ENCODE results near the gene MAP2K7.

The MAP2K7 gene

DNA sequence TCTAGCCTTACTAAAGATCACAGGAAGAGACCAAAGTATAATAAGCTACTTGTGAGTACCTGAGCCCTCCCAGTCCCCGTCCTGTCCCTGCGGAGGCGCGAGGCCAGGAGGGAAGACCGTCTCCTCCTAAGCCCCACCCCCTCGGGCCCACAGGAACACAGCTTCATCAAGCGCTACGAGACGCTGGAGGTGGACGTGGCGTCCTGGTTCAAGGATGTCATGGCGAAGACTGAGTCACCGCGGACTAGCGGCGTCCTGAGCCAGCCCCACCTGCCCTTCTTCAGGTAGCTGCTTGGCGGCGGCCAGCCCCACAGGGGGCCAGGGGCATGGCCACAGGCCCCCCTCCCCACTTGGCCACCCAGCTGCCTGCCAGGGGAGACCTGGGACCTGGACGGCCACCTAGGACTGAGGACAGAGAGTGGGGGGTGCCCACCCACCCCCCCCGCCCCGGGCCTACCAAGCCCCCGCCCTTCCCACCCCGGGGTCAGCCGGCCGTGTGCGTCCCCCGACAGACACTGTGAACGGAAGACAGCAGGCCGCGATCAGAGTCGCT is 8.5 kb downstream of the MAP2K7 start:
- TF ChIP-seq, protein P1, sequence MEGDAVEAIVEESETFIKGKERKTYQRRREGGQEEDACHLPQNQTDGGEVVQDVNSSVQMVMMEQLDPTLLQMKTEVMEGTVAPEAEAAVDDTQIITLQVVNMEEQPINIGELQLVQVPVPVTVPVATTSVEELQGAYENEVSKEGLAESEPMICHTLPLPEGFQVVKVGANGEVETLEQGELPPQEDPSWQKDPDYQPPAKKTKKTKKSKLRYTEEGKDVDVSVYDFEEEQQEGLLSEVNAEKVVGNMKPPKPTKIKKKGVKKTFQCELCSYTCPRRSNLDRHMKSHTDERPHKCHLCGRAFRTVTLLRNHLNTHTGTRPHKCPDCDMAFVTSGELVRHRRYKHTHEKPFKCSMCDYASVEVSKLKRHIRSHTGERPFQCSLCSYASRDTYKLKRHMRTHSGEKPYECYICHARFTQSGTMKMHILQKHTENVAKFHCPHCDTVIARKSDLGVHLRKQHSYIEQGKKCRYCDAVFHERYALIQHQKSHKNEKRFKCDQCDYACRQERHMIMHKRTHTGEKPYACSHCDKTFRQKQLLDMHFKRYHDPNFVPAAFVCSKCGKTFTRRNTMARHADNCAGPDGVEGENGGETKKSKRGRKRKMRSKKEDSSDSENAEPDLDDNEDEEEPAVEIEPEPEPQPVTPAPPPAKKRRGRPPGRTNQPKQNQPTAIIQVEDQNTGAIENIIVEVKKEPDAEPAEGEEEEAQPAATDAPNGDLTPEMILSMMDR (IDR thresholded peaks at IDR 0.05; ENCODE audit: extremely low read depth, insufficient read depth, missing control alignments), result no peak
- DNase-seq (ENCODE audit: low spot score), result no peak
- in situ Hi-C loops (cut with MboI; ENCODE audit: low pct_unique_long_range_greater_than_20kb, low sequenced_read_pairs, unreplicated experiment), result no loop called here

DNA sequence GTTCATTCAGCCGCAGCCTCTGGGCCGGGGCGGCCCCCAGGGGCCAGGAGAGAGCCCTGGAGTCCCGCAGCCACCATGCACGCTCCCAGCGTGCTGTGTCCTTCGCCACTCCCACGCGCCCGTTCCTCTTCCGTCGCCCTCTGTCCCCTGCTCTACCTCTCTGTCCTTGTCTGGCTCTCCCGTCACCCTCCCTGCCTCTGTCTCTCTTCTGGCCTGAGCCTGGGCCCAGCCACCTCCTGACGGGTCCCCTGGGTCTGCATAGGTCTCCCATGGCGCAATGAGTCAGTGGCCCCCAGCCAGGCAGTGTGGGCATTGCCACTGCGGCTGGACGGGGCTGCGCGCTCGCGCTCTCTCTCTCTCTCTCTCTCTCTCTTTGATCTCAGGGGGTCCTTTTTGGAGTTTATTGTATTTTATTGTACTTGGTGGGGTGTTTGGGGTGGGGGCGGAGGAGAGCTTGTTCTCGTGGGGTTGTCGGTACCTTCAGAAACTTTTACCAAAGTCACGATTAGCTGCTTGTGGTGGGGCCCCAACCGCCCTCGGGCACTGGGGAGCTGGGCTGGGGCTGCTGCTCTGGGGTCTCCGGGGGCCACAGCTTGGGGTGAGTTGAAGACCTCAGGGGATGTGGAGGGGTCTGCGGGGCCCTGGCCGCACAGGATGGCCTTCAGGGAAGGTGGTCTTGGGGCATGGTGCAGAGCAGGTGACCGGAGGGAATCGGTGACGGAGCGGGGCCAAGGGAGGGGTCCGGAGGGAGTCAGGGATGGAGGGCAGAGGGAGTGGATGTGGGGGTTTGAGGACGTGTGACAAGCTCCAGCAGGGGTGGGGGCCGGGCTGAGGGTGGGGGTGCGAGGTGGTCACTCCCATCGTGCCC is 9.3 kb downstream of the MAP2K7 start:
- DNase-seq (ENCODE audit: low spot score), result no peak

DNA sequence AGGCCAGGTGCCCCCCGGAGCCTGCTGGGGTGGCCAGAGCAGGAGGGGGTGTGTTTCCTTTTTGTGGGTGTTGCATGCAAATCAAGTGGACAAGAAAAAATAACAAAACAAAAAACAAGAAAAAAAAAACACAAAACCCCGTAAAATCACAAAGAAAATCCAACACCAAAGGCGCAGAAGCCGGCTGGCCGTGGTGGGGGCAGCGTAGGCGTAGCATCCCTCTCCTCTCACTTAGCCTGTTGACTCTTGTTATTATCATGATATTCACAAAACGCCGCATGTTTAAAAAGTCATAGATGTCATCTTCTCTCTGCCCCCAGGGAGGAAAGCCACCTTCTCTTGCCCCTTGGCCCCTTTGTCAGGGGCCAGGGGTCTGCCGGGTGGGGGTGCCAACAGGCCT is 10.0 kb downstream of the MAP2K7 start:
- no peak for DNase-seq (ENCODE audit: low spot score)
- TF ChIP-seq, protein P1 (IDR thresholded peaks at IDR 0.05; ENCODE audit: extremely low read depth, insufficient read depth, missing control alignments), result no peak
- in situ Hi-C loops (cut with MboI; ENCODE audit: low pct_unique_long_range_greater_than_20kb, low sequenced_read_pairs, unreplicated experiment), result no loop called here

More for the DNA sequence above, 9.3 kb downstream of the MAP2K7 start:
- in situ Hi-C loops (cut with MboI; ENCODE audit: low pct_unique_long_range_greater_than_20kb, low sequenced_read_pairs, unreplicated experiment), result no loop called here
- TF ChIP-seq, protein P1 (IDR thresholded peaks at IDR 0.05; ENCODE audit: extremely low read depth, insufficient read depth, missing control alignments), result no peak

DNA sequence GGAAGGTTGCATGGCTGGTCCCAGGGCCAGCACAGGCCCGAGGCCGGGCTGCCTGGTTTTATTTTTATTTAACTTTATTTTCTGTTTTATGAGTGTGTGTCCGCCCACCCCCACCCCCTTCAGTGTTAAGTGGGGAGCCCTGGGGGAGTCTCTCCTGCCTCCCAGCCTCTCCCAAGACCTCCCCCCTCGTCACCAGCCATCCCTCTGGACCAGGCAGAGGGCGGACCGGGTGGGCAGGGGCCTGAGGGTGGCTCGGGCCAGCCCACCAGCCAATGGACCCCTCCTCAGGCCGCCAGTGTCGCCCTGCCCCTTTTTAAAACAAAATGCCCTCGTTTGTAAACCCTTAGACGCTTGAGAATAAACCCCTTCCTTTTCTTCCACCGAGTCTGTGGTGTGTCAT is 10.4 kb downstream of the MAP2K7 start:
- in situ Hi-C loops (cut with MboI; ENCODE audit: low pct_unique_long_range_greater_than_20kb, low sequenced_read_pairs, unreplicated experiment), result no loop called here
- TF ChIP-seq, protein P1 (IDR thresholded peaks at IDR 0.05; ENCODE audit: extremely low read depth, insufficient read depth, missing control alignments), result no peak
- no peak for DNase-seq (ENCODE audit: low spot score)

DNA sequence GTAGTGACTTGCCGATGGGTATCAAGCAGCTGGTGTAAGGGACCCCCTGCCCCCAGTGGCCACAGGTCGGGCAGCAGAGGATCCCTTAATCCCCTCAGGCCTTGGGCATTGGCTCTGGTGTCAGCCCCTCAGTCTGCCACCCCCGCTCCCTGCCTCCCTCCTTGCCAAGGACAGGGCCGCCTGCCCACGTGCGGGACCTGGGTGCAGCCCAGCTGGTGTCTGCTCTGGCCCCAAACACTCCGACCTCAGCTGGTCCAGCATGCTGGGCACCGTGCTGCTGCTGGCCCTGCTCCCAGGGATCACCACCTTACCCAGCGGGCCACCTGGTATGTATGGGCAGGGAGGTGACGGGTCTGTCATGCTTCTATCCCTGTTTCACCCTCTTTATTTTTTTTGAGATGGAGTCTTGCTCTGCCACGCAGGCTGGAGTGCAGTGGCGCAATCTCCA is 10.9 kb downstream of the MAP2K7 start, which contains the start of gene TGFBR3L:
TGFBR3L (plus strand) TSS at position 233 of the 448 bp plus-strand sequence.
- TF ChIP-seq, protein P1 (IDR thresholded peaks at IDR 0.05; ENCODE audit: extremely low read depth, insufficient read depth, missing control alignments), result no peak
- no peak for DNase-seq (ENCODE audit: low spot score)
- in situ Hi-C loops (cut with MboI; ENCODE audit: low pct_unique_long_range_greater_than_20kb, low sequenced_read_pairs, unreplicated experiment), result no loop called here

DNA sequence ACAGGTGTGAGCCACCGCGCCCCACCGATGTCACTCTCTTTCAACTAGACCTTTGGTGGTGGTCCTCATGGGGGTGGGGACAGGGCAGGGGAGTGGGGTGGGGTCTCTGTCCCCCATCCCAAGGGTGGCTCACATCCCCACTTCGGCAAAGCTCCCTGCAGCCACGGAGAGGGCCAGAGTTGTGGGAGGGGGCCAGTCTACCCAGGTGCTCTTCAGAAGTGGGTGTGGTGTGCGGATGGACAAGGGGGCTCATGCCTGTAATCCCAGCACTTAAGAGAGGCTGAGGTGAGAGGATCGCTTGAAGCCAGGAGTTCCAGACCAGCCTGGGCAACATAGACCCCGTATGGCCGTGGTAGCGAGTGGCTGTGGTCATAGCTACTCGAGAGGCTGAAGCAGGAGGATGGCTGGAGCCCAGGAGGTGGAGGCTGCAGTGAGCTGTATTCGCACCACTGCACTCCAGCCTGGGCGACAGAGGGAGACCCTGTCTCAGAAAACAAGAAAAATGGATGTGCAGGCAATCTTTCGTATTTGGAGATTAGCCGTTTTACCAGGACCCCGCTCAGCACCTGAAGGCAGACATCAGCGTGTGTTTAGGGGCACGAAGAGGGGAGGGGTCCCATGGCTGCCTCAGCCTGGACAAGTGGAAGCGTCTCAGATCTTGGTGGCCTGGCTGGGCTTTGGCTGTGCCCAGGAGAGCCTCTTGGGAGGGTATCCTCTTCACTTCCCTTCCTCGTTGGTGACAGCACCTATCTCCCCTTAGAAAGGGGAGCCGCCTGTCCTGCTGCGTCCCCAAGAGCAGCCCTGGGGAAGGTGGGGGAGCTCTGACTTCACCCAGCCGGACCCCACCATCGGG is 11.8 kb downstream of the MAP2K7 start:
- TF ChIP-seq, protein P1 (IDR thresholded peaks at IDR 0.05; ENCODE audit: extremely low read depth, insufficient read depth, missing control alignments), result no peak
- DNase-seq (ENCODE audit: low spot score), result no peak
- in situ Hi-C loops (cut with MboI; ENCODE audit: low pct_unique_long_range_greater_than_20kb, low sequenced_read_pairs, unreplicated experiment), result no loop called here

All from GM13977 (cell line).